ENCODE measurements around the gene COL6A2. TPM values are rescaled to one million over a fixed set of nuclear protein-coding genes. Genes with fewer than 3 reads are reported as not detected.
"Not testable (repeated sequence)": the region's sequence is repeated elsewhere in the genome, so short reads cannot be mapped to it uniquely, and the experiment has no call there.

COL6A2 gene
- polyA plus RNA-seq, 1 of the 3 experiments (the other 2 are of a cell fraction) = 108 TPM

DNA sequence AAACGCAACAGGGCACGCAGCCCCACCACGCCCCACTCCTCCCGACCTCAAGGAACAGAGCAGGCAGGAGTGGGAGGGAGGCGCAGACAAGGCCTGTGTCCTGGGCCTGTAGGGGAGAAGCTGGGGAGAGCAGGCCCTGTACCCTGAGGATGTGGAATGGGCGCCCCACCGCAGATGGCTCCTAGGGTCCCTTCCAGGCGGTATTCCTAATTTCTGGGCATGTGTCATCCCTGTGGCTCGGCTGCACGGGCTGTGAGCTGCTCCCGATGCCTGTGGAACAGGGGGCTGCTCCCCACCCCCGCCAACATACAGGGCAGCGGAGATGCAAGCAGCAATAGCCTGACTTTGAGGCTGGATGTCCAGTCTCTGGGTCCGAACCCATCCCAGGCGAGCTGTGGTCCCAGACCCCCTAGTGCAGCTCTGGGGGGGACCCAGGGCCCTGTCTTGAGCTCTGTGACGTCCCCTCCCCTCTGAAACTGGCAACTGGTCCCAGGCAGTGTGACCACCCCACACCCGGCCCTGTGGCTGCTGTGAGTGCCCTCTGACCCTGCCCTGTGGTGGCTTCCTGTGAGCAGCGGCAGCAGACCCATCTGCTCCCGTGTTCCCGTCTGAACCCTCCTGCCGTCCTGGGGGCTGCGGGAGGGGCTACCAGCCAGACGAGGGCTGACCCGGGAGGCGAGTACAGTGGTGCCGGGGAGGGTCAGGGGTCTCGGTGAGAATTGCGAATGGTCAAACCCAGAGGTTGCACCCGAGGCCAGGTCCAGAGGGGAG, 13.9 kb upstream of the COL6A2 start (continued):
- TF ChIP-seq, protein P1, sequence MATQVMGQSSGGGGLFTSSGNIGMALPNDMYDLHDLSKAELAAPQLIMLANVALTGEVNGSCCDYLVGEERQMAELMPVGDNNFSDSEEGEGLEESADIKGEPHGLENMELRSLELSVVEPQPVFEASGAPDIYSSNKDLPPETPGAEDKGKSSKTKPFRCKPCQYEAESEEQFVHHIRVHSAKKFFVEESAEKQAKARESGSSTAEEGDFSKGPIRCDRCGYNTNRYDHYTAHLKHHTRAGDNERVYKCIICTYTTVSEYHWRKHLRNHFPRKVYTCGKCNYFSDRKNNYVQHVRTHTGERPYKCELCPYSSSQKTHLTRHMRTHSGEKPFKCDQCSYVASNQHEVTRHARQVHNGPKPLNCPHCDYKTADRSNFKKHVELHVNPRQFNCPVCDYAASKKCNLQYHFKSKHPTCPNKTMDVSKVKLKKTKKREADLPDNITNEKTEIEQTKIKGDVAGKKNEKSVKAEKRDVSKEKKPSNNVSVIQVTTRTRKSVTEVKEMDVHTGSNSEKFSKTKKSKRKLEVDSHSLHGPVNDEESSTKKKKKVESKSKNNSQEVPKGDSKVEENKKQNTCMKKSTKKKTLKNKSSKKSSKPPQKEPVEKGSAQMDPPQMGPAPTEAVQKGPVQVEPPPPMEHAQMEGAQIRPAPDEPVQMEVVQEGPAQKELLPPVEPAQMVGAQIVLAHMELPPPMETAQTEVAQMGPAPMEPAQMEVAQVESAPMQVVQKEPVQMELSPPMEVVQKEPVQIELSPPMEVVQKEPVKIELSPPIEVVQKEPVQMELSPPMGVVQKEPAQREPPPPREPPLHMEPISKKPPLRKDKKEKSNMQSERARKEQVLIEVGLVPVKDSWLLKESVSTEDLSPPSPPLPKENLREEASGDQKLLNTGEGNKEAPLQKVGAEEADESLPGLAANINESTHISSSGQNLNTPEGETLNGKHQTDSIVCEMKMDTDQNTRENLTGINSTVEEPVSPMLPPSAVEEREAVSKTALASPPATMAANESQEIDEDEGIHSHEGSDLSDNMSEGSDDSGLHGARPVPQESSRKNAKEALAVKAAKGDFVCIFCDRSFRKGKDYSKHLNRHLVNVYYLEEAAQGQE (IDR thresholded peaks at IDR 0.05; ENCODE audit: low read depth, low read length) = no peak
- TF ChIP-seq FOXM1 (IDR thresholded peaks at IDR 0.05; ENCODE audit: low read depth) (no peak), SMC3 (IDR thresholded peaks at IDR 0.05; ENCODE audit: low read depth, low read length) (no peak), JUND (IDR thresholded peaks at IDR 0.05) (no peak), MXI1 (IDR thresholded peaks at IDR 0.05; ENCODE audit: low read depth, low read length) (no peak), FOSL2 (IDR thresholded peaks at IDR 0.05; ENCODE audit: borderline replicate concordance, low read depth) (no peak), USF1 (IDR thresholded peaks at IDR 0.05; ENCODE audit: borderline replicate concordance, low read depth) (no peak), SIN3A (IDR thresholded peaks at IDR 0.05; ENCODE audit: borderline replicate concordance, low read depth, low read length) (no peak), YY1 (IDR thresholded peaks at IDR 0.05; ENCODE audit: low read depth) (no peak), ELF1 (IDR thresholded peaks at IDR 0.05) (no peak), TEAD4 (IDR thresholded peaks at IDR 0.05; ENCODE audit: borderline replicate concordance, insufficient read depth) (no peak), NFIC (IDR thresholded peaks at IDR 0.05; ENCODE audit: borderline replicate concordance) (no peak)
- TF ChIP-seq, protein P2, sequence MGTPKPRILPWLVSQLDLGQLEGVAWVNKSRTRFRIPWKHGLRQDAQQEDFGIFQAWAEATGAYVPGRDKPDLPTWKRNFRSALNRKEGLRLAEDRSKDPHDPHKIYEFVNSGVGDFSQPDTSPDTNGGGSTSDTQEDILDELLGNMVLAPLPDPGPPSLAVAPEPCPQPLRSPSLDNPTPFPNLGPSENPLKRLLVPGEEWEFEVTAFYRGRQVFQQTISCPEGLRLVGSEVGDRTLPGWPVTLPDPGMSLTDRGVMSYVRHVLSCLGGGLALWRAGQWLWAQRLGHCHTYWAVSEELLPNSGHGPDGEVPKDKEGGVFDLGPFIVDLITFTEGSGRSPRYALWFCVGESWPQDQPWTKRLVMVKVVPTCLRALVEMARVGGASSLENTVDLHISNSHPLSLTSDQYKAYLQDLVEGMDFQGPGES (IDR thresholded peaks at IDR 0.05; ENCODE audit: low read depth, low read length) = no peak

GRCh38 chr21:46084709-46085108, 13.2 kb upstream of the COL6A2 start:
- CTCF ChIA-PET = no interaction called here
- Histone ChIP-seq H3F3A (replicated peaks; ENCODE audit: insufficient read depth) (no peaks in the 10 kb centered on the region), H3K9ac (no peak overlapping the region), H3K4me1 (ENCODE audit: control insufficient read depth in 1 of 2, insufficient read depth in 2 of 2, low read depth in 1 of 2, low read length in 1 of 2) (peaks cover 5 to 26% of the 10 kb centered on the region in 2 experiments; a peak in 3 of 4 replicates), H3K9me3 (no peaks in the 10 kb centered on the region; the same call in 1 of the 2 replicates), H3K79me2 (ENCODE audit: insufficient read depth) (no peaks in the 10 kb centered on the region), H2AFZ (ENCODE audit: low read depth) (no peak overlapping the region), H3K4me3 (ENCODE audit: low read depth in 2 of 2, low read length in 1 of 2) (no peak overlapping the region), H3K27me3 (ENCODE audit: insufficient read depth) (no peaks in the 10 kb centered on the region), H3K4me2 (no peak overlapping the region), H3K9me2 (no peaks in the 10 kb centered on the region), H3K36me3 (replicated peaks in 1 of 2; ENCODE audit: control insufficient read depth in 1 of 2, insufficient read depth in 2 of 2, low read length in 1 of 2) (no peaks in the 10 kb centered on the region), H3K27ac (ENCODE audit: low read depth in 2 of 2, low read length in 1 of 2) (no peak overlapping the region), H4K20me1 (ENCODE audit: insufficient read depth) (no peaks in the 10 kb centered on the region)
- WGBS (ENCODE audit: low lambda C conversion rate) = no CpG with 5 or more reads among the region's 10 CpGs
- DNase-seq = no peak
- POLR2A ChIA-PET = no interaction called here
- TF ChIP-seq, protein P3, sequence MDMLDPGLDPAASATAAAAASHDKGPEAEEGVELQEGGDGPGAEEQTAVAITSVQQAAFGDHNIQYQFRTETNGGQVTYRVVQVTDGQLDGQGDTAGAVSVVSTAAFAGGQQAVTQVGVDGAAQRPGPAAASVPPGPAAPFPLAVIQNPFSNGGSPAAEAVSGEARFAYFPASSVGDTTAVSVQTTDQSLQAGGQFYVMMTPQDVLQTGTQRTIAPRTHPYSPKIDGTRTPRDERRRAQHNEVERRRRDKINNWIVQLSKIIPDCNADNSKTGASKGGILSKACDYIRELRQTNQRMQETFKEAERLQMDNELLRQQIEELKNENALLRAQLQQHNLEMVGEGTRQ (IDR thresholded peaks at IDR 0.05; ENCODE audit: borderline replicate concordance, low read depth, low read length) = no peak
- TF ChIP-seq ELF1 (IDR thresholded peaks at IDR 0.05) = no peak
- TF ChIP-seq RCOR1 (IDR thresholded peaks at IDR 0.05; ENCODE audit: low read length) = no peak
- no peak for TF ChIP-seq RFX5 (IDR thresholded peaks at IDR 0.05; ENCODE audit: low read length)
- no peak for TF ChIP-seq GATA2 (CRISPR knock-in tag; IDR thresholded peaks at IDR 0.05)
- no peak for TF ChIP-seq FOXM1 (IDR thresholded peaks at IDR 0.05; ENCODE audit: low read depth)
- TF ChIP-seq POLR2AphosphoS5 (IDR thresholded peaks at IDR 0.05; ENCODE audit: low read depth, low read length) = no peak
- no peak for TF ChIP-seq TEAD4 (IDR thresholded peaks at IDR 0.05; ENCODE audit: borderline replicate concordance, insufficient read depth)

GRCh38 chr21:46085259-46085658, 12.7 kb upstream of the COL6A2 start:
- CTCF ChIA-PET, H3K9me2 ChIP-seq: not testable (repeated sequence)

More at GRCh38 chr21:46085259-46085658, 12.7 kb upstream of the COL6A2 start:
- H3K9me3 ChIP-seq; H3K4me2 ChIP-seq; H3K9ac ChIP-seq; H3K4me3 ChIP-seq (ENCODE audit: low read depth in 2 of 2, low read length in 1 of 2); H3K27me3 ChIP-seq (ENCODE audit: insufficient read depth); H2AFZ ChIP-seq (ENCODE audit: low read depth); H3K79me2 ChIP-seq (ENCODE audit: insufficient read depth); H3K27ac ChIP-seq (ENCODE audit: low read depth in 2 of 2, low read length in 1 of 2); H4K20me1 ChIP-seq (ENCODE audit: insufficient read depth); DNase-seq; H3K36me3 ChIP-seq (replicated peaks in 1 of 2; ENCODE audit: control insufficient read depth in 1 of 2, insufficient read depth in 2 of 2, low read length in 1 of 2); H3F3A ChIP-seq (replicated peaks; ENCODE audit: insufficient read depth); POLR2A ChIA-PET: not testable (repeated sequence)
- no CpG with 5 or more reads among the region's 5 CpGs for WGBS (ENCODE audit: low lambda C conversion rate)
- H3K4me1 ChIP-seq (ENCODE audit: control insufficient read depth in 1 of 2, insufficient read depth in 2 of 2, low read depth in 1 of 2, low read length in 1 of 2) = peaks cover 0 to 20% of the 10 kb centered on the region in 2 experiments; a peak in 2 of 4 replicates

Data from SK-N-SH (cell line).